Measurements from ENCODE around the gene PADI2. TPM values are rescaled to one million over a fixed set of nuclear protein-coding genes. Genes with fewer than 3 reads are reported as not detected.

PADI2 gene
- total RNA-seq, 2 donors from 2014 or later, result 0.52 to 0.63 TPM

DNA sequence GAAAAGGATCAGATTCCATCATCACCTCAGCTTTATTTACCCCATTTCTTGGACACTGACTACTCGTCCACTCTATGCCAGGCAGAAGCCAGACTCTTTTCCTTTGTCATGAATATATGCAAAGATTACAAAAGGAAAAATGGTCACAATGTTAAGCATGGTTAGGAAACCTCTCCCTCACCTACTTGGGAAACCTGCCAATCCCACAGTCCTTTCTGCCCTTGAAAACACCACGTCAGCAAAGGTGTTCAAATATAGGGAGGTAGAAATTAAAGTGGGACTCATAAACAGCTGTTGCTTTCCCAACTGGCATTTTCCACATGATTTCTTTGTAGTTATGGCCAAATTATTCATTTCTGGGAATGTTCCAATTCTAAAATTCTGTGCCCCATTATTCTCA is 91.4 kb downstream of the PADI2 start:
- no peak overlapping the region for H3K27ac ChIP-seq
- H3K9me3 ChIP-seq, result no peaks in the 10 kb centered on the region
- DNase-seq (ENCODE audit: low spot score), result no peak
- no peaks in the 10 kb centered on the region for H3K27me3 ChIP-seq
- H3K36me3 ChIP-seq, result peaks cover 96% of the 10 kb centered on the region
- H3K4me3 ChIP-seq, result no peak overlapping the region
- TF ChIP-seq CTCF (IDR thresholded peaks at IDR 0.05), result no peak
- H3K4me1 ChIP-seq, result no peaks in the 10 kb centered on the region

DNA sequence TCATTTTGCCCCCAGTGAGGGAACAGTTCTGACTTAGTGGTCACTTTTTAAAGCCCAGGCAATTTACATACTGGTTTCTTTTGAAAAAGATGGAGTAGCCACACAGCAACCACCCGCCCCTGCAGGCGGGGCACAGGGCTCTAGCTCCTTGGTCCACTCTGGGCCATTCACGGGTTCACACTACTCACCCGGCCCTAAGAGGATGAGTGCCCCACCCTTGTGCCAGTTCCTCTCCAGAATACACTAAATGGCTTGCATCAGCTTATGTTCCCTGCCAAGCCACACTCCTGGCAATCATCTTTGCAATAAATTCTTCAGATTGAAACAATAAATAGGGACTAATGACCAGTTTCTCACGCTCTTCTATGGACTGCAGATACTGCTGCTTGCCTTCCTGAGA is 91.8 kb downstream of the PADI2 start:
- no peak overlapping the region for H3K4me3 ChIP-seq
- no peaks in the 10 kb centered on the region for H3K9me3 ChIP-seq
- DNase-seq (ENCODE audit: low spot score), result no peak
- no peaks in the 10 kb centered on the region for H3K4me1 ChIP-seq
- H3K27me3 ChIP-seq, result no peaks in the 10 kb centered on the region
- H3K36me3 ChIP-seq, result peaks cover 96% of the 10 kb centered on the region
- H3K27ac ChIP-seq, result no peak overlapping the region
- TF ChIP-seq CTCF (IDR thresholded peaks at IDR 0.05), result no peak

DNA sequence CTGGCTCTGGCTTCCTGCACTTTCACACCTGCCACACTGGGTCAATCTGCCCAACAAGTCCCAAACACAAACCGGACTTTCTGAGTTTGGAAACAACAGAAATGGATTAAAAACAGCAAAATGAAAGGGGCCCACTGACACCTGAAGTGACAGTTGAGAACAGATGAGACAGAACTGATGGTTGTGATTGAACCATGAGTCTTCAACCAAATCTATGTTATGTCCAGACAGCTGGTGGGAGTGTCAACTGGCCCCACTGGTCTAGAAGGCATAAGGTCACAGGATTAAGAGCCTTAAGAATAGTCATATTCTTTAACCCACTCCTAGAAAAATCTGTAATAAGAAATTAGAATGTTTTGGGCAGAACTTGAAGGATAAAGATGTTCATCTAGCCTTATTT is 94.5 kb downstream of the PADI2 start:
- no peaks in the 10 kb centered on the region for H3K4me1 ChIP-seq
- no peaks in the 10 kb centered on the region for H3K27me3 ChIP-seq
- H3K36me3 ChIP-seq, result peaks cover 98% of the 10 kb centered on the region
- no peak for TF ChIP-seq CTCF (IDR thresholded peaks at IDR 0.05)
- DNase-seq (ENCODE audit: low spot score), result no peak
- no peak overlapping the region for H3K4me3 ChIP-seq
- no peaks in the 10 kb centered on the region for H3K9me3 ChIP-seq
- no peak overlapping the region for H3K27ac ChIP-seq

- no peak for DNase-seq (ENCODE audit: low spot score)
- Histone ChIP-seq H3K36me3 (peaks cover 100% of the 10 kb centered on the region), H3K4me3 (no peak overlapping the region), H3K9me3 (no peaks in the 10 kb centered on the region), H3K27ac (no peak overlapping the region), H3K27me3 (no peaks in the 10 kb centered on the region), H3K4me1 (no peaks in the 10 kb centered on the region)
- TF ChIP-seq CTCF (IDR thresholded peaks at IDR 0.05), result no peak
Observed at GRCh38 chr1:17023573-17023972, 95.7 kb downstream of the PADI2 start.

DNA sequence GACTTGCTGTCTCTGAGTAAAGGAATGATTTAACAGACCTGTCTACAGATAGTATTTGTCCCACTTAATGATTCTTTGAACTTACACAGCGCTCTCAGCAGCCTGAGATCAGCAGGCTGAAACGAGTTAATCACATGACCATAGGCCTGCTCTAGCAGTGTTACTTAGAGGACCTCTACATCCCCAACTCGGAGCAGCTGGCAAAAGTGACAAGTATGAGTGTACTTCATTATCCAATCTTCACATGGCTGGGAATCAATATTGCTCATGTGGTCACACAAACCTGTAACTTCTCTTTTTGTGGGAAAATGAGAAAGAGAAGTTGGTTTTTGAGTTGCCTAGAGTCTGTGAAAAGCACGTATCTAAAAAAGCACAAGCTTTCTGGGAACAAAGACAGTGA is 96.1 kb downstream of the PADI2 start:
- no peak for DNase-seq (ENCODE audit: low spot score)
- Histone ChIP-seq H3K36me3 (peaks cover 100% of the 10 kb centered on the region), H3K27me3 (no peaks in the 10 kb centered on the region), H3K9me3 (no peaks in the 10 kb centered on the region), H3K4me1 (no peaks in the 10 kb centered on the region), H3K27ac (no peak overlapping the region), H3K4me3 (no peak overlapping the region)
- no peak for TF ChIP-seq CTCF (IDR thresholded peaks at IDR 0.05)

DNA sequence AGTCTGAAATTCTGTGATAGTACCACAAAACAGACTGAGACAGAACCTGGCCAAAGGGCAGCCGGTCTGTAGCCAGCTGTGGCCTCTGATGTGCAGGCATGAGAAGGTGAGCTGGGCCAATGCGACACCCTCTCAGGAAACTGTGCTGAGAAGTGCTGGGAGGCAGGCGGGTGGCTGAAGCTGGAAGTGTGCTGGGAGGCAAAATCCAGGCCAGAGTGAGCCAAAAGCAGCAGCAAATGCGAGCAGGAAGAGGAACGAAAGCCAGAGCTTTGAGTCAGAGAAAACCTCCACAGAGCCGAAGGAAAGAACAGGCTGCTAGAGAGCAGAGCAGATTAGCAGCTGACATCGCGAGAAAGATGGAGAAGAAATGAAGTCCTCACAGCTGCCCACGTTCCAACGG is 97.4 kb downstream of the PADI2 start:
- Histone ChIP-seq H3K27me3 (no peaks in the 10 kb centered on the region), H3K4me1 (no peaks in the 10 kb centered on the region), H3K9me3 (no peaks in the 10 kb centered on the region), H3K4me3 (no peak overlapping the region), H3K36me3 (peaks cover 91% of the 10 kb centered on the region), H3K27ac (no peak overlapping the region)
- no peak for TF ChIP-seq CTCF (IDR thresholded peaks at IDR 0.05)
- no peak for DNase-seq (ENCODE audit: low spot score)
